ENCODE data around the gene NFATC4.
"Not testable (repeated sequence)": the region's sequence is repeated elsewhere in the genome, so short reads cannot be mapped to it uniquely, and the experiment has no call there.

Gene NFATC4

DNA sequence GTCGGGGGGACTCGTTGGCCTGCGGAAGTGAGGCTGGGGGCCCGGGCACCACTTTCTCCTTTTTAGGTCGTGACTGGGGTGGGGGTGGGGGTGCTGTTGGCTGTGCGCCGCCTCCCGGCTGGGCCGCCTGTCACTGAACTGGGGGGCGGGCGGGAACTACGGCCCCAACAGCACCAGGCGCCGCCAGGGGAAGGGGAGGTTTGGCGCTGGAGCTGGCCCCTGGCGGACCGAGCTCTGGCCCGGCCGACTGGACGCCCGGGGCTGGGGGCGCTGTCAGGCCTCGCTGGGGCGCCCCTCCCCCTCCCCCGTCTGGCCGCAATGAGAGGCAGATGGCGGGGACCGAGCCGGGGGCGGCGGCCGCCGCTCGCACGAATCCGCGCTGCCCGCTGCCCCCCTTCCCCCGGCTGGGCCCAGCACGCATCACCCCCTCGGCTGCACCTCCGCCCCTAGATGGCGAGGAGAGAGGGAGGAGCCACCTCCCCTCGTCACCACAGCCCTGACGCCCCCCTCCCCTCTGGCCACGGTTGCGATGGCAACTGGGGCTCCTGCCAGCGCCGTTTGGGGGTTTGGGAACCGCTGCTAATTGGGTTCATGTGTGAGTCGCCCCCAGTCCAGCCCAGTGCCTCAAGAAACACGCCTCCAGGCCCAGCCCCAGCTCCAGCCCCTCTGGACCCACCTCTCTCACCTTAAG, 723 bp downstream of the NFATC4 start:
- no peak for DNase-seq

DNA sequence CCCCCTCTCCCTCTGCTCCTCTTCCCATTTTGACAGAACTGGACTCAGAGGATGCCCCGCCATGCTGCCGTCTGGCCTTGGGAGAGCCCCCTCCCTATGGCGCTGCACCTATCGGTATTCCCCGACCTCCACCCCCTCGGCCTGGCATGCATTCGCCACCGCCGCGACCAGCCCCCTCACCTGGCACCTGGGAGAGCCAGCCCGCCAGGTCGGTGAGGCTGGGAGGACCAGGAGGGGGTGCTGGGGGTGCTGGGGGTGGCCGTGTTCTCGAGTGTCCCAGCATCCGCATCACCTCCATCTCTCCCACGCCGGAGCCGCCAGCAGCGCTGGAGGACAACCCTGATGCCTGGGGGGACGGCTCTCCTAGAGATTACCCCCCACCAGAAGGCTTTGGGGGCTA, 1.5 kb downstream of the NFATC4 start:
- no peak for DNase-seq

- no peak for DNase-seq
These were observed 2.1 kb downstream of the NFATC4 start for GRCh38 chr14:24369907-24370687.

- no peak for DNase-seq
These were observed 2.8 kb downstream of the NFATC4 start for GRCh38 chr14:24370748-24371147.

- DNase-seq, result not testable (repeated sequence)
These were observed 3.6 kb downstream of the NFATC4 start for GRCh38 chr14:24371605-24372004.

DNA sequence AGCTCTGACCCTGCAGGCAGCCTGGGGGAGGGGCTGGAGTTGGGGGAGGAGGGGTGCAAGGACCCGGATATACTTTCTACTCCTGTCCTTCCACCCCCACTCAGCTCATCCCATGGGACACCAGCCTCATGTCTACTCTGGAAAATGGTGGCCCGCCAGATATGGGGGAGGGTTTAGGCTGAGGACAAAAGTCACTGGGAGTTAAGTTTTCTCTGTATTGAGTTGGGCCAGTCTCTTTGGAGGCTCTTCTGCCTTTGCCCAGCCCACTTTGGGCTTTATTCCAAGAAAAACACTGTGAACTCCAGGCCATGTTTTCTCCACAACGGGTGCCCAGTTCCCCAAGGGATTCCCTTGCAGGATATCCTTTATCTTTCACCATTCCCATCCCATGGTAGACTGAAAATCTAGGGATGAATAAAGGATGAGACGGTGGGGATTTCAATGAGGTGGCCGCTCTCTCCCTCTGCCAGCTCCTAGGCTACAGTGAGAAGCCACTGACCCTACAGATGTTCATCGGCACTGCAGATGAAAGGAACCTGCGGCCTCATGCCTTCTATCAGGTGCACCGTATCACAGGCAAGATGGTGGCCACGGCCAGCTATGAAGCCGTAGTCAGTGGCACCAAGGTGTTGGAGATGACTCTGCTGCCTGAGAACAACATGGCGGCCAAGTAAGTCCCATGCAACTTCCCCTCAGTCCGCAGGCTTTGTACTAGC, 4.9 kb downstream of the NFATC4 start:
- DNase-seq, result no peak

DNA sequence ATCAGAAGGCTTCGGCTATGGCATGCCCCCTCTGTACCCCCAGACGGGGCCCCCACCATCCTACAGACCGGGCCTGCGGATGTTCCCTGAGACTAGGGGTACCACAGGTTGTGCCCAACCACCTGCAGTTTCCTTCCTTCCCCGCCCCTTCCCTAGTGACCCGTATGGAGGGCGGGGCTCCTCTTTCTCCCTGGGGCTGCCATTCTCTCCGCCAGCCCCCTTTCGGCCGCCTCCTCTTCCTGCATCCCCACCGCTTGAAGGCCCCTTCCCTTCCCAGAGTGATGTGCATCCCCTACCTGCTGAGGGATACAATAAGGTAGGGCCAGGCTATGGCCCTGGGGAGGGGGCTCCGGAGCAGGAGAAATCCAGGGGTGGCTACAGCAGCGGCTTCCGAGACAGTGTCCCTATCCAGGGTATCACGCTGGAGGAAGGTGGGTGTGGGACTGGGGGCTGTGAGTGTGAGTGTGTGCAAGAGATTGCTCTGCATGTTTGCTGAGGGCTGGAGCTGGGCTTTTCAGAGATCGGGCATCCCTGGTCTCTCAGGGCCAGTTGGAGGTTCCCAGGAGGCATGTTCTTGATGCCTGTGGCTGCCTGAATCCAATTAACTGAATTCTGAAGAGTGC, 8.6 kb downstream of the NFATC4 start:
- no peak for DNase-seq

- no peak for DNase-seq
These were observed 9.1 kb downstream of the NFATC4 start for GRCh38 chr14:24377126-24377525.

DNA sequence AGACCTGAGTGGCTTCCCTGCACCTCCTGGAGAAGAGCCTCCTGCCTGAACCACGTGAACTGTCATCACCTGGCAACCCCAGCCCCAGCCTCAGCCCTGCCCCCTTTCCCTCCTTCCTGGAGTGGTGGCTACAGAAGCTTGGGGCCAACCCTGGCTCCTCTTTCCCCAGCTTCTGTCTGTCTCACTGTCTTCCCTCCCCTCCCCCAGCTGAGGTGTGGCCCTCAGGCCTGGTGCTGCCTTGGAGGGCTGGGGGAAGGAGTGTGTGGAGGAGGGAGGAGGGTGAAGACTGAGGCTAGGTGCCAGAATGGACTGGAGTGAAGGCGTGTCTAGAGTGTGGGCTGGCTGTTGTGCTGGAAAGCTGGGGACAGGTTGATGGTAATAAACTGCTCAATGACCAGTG, 9.7 kb downstream of the NFATC4 start:
- no peak for DNase-seq

DNA sequence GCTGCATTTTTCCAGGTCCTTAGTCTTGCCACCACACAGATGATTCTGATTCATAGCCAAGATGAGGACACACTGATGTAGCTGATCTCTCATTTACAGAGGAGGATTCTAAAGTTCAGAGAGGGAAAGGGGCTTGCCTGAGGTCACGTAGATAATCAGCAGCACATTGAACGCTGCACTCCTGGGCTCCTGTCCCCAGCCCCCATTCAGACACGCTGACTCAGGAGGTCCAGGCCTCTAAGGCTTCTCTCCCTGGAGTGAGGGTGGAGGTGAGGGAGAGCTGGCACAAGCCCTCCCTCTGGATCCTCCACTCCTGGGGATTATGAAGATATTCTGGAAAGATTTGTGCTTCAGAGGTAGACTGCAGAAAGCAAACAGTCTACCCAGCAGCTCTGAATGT, 10.3 kb downstream of the NFATC4 start:
- no peak for DNase-seq

DNA sequence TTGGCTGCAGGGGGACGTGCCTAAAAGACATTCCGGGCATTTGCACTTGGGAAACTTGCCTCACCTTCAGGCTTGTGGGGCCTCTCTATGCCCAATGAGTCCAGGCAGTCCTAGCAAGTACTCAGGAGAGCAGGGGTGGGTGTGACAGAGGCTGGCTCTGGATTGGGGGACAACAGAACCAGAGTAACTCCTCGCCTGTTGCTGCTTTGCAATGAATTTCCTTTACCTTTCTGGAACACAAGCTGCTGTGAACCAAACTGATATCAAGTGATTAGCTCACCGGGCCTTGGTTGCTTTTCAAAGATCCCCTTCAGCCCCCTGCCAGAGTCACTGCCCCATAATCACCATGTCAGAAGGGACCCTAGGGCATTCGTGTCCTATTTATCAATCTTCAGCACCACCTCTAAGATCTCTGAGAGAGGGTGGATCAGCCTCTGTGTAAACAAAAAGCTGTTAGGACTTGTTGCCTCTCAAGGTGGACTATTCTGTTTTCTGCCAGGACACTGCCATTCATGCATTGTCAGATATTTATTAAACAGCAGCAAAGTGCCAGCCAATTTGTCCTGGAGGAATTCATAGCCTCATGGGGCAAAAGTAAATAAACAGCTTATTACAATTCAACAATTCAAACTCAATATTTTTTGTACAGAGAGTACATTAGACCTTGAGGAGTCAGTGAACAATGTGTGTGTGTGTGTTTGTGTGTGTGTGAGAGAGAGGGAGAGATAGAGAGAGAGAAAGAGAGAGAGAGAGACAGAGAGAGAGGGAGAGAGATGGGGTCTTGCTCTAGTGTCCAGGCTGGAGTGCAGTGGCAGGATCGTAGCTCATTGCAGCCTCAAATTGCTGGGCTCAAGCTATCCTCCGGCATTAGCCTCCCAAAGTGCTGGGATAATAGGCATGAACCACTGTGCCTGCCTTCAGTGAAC, 11.3 kb downstream of the NFATC4 start:
- DNase-seq, result no peak

- DNase-seq, result no peak
These were observed 12.1 kb downstream of the NFATC4 start for GRCh38 chr14:24379907-24380730.

- no peak for DNase-seq
These were observed 13.5 kb downstream of the NFATC4 start for GRCh38 chr14:24381363-24382063.

- no peak for DNase-seq
These were observed 14.0 kb downstream of the NFATC4 start for GRCh38 chr14:24382064-24382371.

- no peak for DNase-seq
These were observed 16.2 kb downstream of the NFATC4 start for GRCh38 chr14:24384169-24384568.

DNA sequence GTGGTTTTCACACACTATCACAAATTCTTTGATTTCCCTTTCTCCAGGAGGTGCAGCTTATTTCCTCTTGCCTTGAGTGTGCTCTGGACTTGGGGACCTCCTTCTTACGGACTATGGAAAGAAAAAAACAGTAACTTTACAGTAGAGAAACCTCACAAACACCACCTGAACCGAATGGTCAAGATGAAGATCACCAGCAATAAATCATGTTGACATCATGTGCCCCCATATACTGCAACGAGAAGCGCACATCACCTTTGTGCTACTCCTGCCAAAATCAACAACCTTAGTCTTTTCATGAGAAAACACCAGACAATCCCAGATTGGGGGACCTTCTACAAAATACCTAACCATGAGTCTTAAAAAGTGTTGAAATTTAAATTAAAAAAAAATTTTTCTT, 17.5 kb downstream of the NFATC4 start:
- no peak for DNase-seq

- no peak for DNase-seq
These were observed 19.0 kb downstream of the NFATC4 start for GRCh38 chr14:24387009-24387345.

- DNase-seq, result not testable (repeated sequence)
These were observed 19.6 kb downstream of the NFATC4 start for GRCh38 chr14:24387579-24387978.

GRCh38 chr14:24388474-24389179, 20.6 kb downstream of the NFATC4 start:
- DNase-seq, result no peak

- no peak for DNase-seq
These were observed 21.4 kb downstream of the NFATC4 start for GRCh38 chr14:24389226-24389848.
